ENCODE measurements around the gene USP27X. TPM values are rescaled to one million over a fixed set of nuclear protein-coding genes. Genes with fewer than 3 reads are reported as not detected.

Gene USP27X
- total RNA-seq = 1.9 and 2.2 TPM in 2 replicates

GRCh38 chrX:49878834-49879655 lies at the start of gene USP27X:
Gene USP27X, plus strand, starts transcription at chrX:49879484. Its CDS starts 824 bp downstream, at chrX:49880308.

GRCh38 chrX:49922291-49923241 lies 43.3 kb downstream of the USP27X start, which contains the start of gene CLCN5:
Gene CLCN5, plus strand, starts transcription at chrX:49922596. Its CDS starts 2,703 bp downstream, at chrX:49925299.

Other genes with a start within 250 kb of the USP27X start
- gene PAGE1, start 183.5 kb upstream of the USP27X start, total RNA-seq = not detected in 2 replicates
- not detected in 2 replicates for gene PAGE4, start 50.2 kb upstream of the USP27X start, total RNA-seq
- 7.2 and 9.0 TPM in 2 replicates for gene CLCN5, start 43.1 kb downstream of the USP27X start, total RNA-seq

Data from tracheal epithelial cell (primary cell).